ENCODE results near the gene IRX4.
"Not testable (repeated sequence)": the region's sequence is repeated elsewhere in the genome, so short reads cannot be mapped to it uniquely, and the experiment has no call there.

IRX4 gene

DNA sequence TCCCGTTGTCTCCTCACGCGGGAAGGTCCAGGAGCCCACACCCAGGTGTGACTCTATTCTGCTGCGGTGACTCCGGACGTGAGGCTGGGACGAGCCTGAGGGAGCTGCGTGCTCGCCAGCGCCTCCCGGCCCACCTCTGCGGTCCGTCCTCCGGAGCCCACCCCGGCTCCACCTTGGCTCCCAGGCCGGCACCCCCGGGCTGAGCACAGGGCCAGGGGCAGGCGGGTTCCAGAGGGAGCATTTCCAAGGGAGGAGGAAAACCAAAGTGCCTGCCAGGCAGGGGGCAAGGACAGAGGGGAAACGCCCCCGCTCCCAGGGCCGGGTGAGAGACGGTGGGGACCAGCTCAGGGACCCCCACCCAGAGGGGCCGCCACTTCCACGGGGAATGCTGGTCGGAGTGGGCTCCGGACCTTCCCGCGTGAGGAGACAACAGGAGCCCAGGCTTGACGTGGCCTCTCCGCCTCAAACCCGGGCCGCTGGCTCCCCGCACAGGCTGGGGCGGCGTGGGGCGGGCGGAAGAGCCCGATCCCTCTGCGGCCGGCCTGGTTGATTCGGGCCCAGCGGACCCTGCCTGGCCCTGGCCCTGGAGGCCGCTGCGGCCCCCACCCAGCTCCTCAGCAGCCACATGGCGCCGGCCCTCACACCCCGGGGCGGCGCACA is 26.0 kb downstream of the IRX4 start:
- no peak for DNase-seq

DNA sequence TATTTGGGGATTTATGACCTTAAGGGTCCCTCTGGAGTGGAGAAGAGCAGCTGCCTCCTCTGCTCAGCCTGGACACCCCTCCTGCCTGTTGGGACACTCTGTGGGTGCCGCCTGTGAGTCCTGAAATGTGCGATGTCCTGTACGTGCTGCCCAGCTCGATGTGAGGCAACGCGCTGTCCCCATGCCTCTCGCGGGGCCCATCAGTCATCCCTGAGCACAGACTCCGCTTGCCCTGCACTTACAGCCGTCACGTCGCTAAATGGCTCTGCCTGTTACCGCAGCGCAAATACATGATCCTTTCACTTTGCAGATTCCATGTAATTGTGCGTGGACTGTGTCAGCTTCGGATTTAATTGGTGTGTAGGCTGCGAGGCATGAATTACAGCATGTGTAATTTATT is 27.1 kb downstream of the IRX4 start:
- no peak for DNase-seq

DNA sequence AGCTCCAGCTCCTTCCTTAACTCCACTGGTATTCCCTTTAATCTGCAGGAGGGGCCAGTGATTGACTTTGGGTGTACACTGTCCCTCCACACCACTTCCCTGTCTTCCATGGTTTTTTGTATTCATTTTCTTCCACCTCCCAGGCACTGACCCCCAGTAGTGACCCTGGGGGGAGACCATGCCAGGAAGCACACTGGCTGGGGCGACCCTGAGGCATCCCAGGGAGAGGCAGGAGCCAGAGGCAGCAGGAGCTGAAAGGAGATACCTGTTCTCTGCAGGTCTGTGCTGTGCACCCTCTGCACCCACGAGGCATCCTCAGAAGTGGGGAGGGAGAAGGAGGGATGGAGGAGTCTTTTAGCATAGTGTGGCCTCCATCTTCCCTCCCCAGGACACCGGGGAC is 27.6 kb downstream of the IRX4 start:
- no peak for DNase-seq

GRCh38 chr5:1853531-1853930 is 29.2 kb downstream of the IRX4 start:
- DNase-seq, result no peak

GRCh38 chr5:1852324-1852947 is 30.3 kb downstream of the IRX4 start:
- DNase-seq, result no peak

GRCh38 chr5:1851290-1851934 is 31.3 kb downstream of the IRX4 start:
- no peak for DNase-seq

DNA sequence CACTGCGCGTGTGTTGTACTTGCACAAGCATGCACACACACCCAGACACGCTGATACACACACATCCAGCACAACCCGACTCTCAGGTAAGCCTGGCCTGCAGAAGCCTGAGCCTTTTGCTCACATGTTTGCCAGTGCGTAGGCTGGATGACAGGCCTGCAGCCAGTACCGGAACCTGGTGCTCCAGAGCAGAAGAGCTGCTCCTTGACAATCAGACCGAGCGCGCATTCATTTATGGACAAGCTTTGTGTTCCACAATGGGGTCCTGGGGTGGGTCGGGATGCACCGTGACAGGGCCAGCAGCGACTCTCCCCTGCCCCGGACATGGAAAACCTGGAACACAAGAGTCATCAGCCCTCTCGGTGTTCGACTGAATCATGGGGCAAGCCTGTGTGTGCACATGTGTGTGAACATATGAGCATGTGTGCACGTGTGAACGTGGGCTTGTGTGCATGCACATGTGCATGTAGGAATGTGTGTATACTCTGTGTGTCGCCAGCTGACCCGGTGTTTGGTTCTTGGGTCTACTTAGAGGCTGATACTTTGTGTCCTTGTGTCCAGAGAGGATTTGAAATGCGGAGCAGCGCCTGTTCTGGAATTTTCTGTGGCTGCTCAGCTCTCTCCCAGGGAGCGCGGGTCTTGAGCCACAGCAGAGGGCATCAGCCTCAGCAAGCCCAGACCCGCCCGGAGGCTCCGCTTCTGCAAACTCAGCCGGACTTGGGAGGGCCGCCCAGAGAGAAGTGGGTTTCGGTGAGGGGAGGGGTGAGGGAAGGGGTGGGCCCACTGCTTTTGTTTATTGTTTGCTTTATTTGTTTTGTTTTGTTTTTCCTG is 32.2 kb downstream of the IRX4 start:
- no peak for DNase-seq

DNA sequence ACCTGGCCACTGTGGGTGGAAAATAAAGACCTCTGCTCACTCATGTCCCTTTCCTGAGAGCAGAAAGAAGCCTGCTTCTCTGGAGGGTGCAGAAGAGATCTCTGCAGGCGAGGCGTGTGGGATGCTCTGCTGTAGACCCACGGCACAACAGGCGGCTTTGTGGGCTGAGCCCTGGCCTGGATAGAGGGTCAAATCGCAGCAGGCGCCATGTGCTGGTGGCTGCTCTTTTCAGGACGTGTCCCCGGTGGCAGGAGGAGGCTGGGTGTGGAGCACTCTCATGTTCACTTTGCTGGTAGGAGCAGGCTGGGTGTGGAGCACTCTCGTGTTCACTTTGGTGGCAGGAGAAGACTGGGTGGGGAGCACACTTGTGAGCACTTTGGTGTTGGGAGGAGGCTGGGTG is 35.1 kb downstream of the IRX4 start:
- no peak for DNase-seq

- no peak for DNase-seq
Measured at GRCh38 chr5:1847056-1847455, 35.7 kb downstream of the IRX4 start.

- DNase-seq, result no peak
Measured at GRCh38 chr5:1846583-1846982, 36.1 kb downstream of the IRX4 start.

DNA sequence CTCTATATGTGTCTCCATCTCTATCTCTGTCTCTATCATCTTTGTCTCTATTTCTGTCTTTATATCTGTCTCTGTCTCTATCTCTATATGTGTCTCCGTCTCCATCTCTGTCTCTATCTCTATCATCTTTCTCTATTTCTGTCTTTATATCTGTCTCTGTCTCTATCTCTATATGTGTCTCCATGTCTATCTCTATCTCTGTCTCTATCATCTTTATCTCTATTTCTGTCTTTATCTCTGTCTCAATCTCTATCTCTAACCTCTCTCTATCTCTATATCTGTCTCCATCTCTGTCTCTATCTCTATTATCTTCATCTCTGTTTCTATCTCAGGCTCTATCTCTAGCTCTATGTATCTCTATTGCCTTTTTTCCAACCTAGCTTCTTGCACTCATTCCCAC is 37.0 kb downstream of the IRX4 start:
- DNase-seq, result no peak

DNA sequence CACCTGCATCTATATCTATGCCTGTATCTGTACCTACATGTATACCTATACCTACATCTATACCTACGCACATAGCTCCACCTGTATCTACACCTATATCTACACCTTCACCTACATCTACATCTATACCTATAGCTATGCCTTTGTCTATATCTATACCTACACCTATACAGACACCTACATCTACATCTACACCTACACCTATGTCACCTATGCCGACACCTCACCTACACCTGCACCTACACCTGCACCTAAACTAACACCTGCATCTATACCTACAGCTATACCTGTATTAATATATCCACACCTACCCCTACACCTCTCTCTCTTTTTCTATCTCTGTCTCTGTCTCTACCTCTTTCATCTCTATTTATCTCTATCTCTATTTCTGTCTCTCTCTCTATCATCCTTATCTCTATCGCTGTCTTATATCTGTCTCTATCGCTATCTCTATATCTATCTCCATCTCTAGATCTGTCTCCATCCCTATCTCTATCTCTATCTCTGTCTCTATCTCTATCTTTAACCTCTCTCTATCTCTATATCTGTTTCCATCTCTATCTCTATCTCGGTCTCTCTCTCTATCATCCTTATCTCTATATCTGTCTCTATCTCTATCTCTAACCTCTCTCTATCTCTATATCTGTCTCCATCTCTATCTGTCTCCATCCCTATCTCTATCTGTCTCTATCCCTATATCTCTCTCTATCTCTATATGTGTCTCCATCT is 37.9 kb downstream of the IRX4 start:
- DNase-seq, result no peak

DNA sequence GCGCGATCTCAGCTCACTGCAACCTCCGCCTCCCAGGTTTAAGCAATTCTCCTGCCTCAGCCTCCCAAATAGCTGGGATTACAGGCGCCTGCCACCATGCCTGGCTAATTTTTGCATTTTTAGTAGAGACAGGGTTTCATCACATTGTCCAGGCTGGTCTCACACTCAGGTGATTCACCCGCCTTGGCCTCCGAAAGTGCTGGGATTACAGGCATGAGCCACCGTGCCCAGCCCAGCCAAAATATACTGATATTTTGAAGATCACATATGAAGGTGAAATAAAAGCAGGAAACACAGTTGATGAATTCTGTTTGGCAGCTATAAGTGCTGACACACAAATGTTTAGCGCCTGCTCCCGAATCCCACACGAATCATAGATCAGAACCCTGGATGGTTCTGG is 39.0 kb downstream of the IRX4 start:
- DNase-seq, result not testable (repeated sequence)

GRCh38 chr5:1842004-1842819 is 40.5 kb downstream of the IRX4 start:
- no peak for DNase-seq

DNA sequence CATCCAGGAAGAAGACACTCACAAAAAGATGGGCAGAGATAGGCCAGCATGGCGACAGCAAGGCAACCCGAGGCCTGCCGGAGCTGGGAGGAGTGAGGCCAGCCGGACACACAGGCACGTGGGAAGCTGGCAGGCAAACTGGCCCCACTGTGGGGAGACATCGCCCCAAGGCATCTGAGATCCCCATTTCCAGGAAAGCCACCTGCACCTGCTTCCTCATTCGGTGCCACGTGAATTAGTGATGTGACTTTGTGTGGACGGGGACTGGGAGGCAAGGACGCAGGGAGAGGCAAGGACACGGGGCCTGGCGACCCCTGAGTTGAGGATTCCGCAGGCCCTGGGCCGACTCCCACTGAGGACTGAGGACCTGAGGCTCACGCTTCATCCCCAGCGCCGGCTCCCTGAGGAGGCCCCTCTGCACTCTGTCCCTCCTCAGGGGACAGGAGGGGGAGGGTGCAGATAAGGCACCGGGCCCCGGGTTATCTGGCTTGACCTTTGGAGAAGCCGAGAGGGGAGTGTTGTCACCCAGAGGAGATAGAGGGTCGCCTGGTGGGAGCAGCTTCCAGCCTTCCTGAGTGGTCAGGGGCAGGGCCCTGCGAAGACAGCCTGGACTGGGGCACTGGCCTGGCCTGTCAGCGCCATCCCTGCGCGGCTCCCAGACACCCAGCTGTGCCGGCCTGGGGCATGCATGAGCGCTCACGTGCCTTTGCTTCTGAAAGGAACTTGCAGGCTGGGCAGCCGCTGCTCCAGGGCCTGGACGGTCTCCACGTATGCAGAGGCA is 41.8 kb downstream of the IRX4 start:
- DNase-seq, result no peak

GRCh38 chr5:1840071-1840547 is 42.6 kb downstream of the IRX4 start:
- no peak for DNase-seq

DNA sequence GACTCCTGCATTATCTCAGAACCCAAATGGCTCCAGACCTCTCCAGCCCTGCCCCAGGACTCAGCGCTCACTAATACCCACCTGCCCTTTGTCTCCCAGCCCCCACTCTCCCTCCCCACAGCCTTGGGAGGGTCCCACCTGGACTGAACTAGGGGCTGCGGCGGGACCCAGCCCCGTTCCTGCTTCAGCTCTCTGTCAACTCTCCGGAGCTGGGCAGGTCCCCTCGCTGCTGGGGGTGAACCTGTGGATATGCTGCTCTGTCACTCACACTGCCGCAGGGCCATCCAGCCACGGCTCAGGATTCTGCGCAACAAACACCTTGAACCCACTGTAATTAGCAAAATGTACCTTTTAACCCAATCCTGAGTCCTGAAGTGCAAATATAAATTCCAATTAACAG is 44.7 kb downstream of the IRX4 start:
- DNase-seq, result no peak

GRCh38 chr5:1836891-1837880 is 45.5 kb downstream of the IRX4 start:
- DNase-seq, result no peak

DNA sequence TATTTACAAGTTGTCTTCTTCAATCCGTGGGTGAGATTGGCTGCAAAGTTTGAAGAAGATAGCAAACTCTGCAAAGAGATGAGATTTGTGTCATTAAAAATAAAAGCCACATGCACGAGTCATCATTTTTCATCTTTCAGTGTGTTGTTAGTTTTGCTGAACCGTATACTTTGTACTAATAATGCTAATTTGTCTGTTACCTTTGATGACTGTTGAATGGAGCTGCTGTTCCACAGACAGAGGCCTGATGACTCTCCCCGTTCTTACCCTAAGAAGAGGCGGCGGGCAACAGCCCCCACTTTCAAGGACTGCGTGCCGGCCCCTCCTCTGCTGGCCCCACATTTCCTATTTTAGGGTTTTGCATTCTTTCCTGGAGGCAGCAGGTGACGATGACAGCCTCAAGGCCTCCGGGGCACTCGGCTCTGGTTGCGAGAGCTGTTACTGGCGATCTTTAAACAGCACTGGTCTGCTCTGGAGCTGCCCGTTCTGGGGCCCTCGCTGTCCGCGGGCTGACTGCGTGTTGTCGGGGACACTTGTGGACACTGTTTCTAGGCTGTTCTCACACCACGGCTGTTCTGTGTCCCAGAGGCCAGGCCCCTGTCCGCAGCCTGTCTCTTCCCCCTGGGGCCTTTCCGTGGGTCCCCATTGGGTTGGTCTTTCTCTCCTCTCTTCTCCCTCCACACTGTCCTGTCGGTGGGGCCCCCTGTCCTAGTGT is 46.4 kb downstream of the IRX4 start:
- DNase-seq, result no peak

Measured in NCI-H1417 treated with DMSO at 0.1 percent for 48 hours (cell line).